SK-N-SH (cell line): ENCODE measurements around the gene ACTN2.

Source experiments
- ELF1 ChIP-seq: IDR thresholded peaks from 2 replicates; pipeline ENCODE4 v1.4.0; 2012
- FOXM1 ChIP-seq: IDR thresholded peaks from 2 replicates; pipeline ENCODE4 v1.4.0; 2012; ENCODE audit warnings: low read depth, mild to moderate bottlenecking
- GABPA ChIP-seq: IDR thresholded peaks from 2 replicates; pipeline ENCODE4 v1.4.0; 2012; ENCODE audit warnings: low read depth, mild to moderate bottlenecking
- POLR2AphosphoS5 ChIP-seq: IDR thresholded peaks from 2 replicates; pipeline ENCODE4 v1.6.1; 2012; ENCODE audit warnings: low read depth, low read length
- RAD21 ChIP-seq: IDR thresholded peaks from 2 replicates; pipeline ENCODE4 v1.6.1; 2012; ENCODE audit warnings: mild to moderate bottlenecking, low read length
- REST ChIP-seq: IDR thresholded peaks from 2 replicates; pipeline ENCODE4 v1.6.1; 2012; ENCODE audit warnings: mild to moderate bottlenecking, low read depth, low read length, moderate library complexity
- SMC3 ChIP-seq: IDR thresholded peaks from 2 replicates; pipeline ENCODE4 v1.6.1; 2012; ENCODE audit warnings: low read depth, low read length, improper control_type of control experiment
- TF ChIP-seq, protein P1 (sequence below): fragments of 200-600 bp; sonication (generic); IDR thresholded peaks from 2 replicates; pipeline ENCODE4 v1.6.1; 2017; ENCODE audit warnings: antibody characterized with exemption, mild to moderate bottlenecking, moderate library complexity
- TF ChIP-seq, protein P2 (sequence below): IDR thresholded peaks from 2 replicates; pipeline ENCODE4 v1.4.0; 2012; ENCODE audit warnings: low read depth

DNA sequence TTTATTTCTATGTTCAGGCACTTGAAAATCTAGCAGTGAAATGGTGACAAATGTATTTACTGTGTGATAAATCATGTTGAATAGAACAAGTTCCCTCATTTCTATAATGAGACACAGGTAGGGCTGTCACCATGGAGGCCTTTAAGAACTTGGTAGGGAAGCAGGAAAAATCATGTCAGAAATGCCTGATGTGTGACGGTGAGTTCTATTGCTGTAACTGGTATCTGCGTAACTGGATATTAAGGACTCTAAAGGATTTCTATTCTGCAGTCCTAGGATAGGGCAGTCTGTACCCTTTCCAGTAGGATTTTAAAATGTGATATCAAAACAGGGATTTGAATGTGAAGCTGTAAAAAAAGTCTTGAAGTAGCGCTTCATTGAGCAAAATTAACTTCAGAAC, 15.5 kb downstream of the ACTN2 start:
- TF ChIP-seq, protein P1, sequence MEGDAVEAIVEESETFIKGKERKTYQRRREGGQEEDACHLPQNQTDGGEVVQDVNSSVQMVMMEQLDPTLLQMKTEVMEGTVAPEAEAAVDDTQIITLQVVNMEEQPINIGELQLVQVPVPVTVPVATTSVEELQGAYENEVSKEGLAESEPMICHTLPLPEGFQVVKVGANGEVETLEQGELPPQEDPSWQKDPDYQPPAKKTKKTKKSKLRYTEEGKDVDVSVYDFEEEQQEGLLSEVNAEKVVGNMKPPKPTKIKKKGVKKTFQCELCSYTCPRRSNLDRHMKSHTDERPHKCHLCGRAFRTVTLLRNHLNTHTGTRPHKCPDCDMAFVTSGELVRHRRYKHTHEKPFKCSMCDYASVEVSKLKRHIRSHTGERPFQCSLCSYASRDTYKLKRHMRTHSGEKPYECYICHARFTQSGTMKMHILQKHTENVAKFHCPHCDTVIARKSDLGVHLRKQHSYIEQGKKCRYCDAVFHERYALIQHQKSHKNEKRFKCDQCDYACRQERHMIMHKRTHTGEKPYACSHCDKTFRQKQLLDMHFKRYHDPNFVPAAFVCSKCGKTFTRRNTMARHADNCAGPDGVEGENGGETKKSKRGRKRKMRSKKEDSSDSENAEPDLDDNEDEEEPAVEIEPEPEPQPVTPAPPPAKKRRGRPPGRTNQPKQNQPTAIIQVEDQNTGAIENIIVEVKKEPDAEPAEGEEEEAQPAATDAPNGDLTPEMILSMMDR, result no peak
- TF ChIP-seq POLR2AphosphoS5 (no peak), SMC3 (no peak), GABPA (no peak), REST (no peak), RAD21 (no peak), ELF1 (no peak), FOXM1 (no peak)
- TF ChIP-seq, protein P2, sequence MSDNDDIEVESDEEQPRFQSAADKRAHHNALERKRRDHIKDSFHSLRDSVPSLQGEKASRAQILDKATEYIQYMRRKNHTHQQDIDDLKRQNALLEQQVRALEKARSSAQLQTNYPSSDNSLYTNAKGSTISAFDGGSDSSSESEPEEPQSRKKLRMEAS, result no peak
